ENCODE data around the gene AGO3. TPM values are rescaled to one million over a fixed set of nuclear protein-coding genes. Genes with fewer than 3 reads are reported as not detected.

Gene AGO3
- total and polyA plus RNA-seq, 2 of the 13 experiments (the other 11 are each of a cell fraction or from before 2014, with no cell fraction given): 21.2 to 27.1 TPM

DNA sequence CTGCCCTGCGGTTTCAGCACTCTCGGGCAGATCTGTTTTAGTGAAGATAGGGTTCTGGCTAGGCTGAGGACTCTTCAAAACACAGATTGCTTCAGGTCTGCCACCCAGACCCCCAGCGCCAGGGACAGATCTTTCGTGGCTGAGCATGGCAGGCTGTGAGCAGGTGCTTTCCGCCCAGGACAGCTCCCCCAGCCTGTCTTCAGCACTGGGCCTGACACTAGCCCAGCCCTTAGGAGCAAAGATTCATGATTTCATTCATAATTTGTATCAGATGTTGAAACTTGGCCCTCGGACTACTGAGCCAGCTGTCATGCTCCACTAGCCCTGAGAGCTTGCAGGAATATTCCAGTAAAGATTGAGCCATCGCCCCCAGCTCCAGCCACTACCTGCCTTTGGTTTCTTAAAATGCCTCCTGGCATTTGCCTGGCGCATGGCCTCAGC is 163.7 kb downstream of the AGO3 start (continued):
- TF ChIP-seq SRSF4 (IDR thresholded peaks at IDR 0.05; ENCODE audit: low read depth, low read length, poor library complexity, severe bottlenecking) (no peak), SOX5 (CRISPR knock-in tag; IDR thresholded peaks at IDR 0.05; ENCODE audit: borderline replicate concordance) (no peak)

- Histone ChIP-seq H3K36me3 (replicated peaks in 1 of 2; ENCODE audit: control insufficient read depth in 1 of 2, insufficient read depth in 2 of 2, low read length in 2 of 2) (peaks cover 35 to 50% of the 10 kb centered on the region in 2 experiments), H3K4me2 (ENCODE audit: low read depth, low read length) (no peak overlapping the region), H3K9me3 (ENCODE audit: low read length) (no peaks in the 10 kb centered on the region), H3K9ac (ENCODE audit: insufficient read depth, low read depth, low read length) (no peak overlapping the region), H2AFZ (ENCODE audit: low read length) (no peak overlapping the region), H4K20me1 (ENCODE audit: insufficient read depth, low read length) (0 out of 2 replicates have a peak, but pooled peaks cover 3% of the 10 kb centered on the region), H3K79me2 (ENCODE audit: insufficient read depth, low read length) (peaks cover 6% of the 10 kb centered on the region), H3K27ac (ENCODE audit: extremely low read length, insufficient read depth, low read length) (no peak overlapping the region), H3K27me3 (ENCODE audit: control insufficient read depth in 1 of 2, insufficient read depth in 2 of 2, low read length in 2 of 2) (no peaks in the 10 kb centered on the region), H3K4me3 (replicated peaks in 1 of 3; ENCODE audit: insufficient read depth in 1 of 3, low read depth in 2 of 3, low read length in 3 of 3) (no peak overlapping the region), H3K4me1 (ENCODE audit: insufficient read depth, low read length) (peaks cover 33% of the 10 kb centered on the region)
- CTCF ChIA-PET (ENCODE audit: low intra/inter-chr PET ratio, low total read pairs): interaction anchor here (5.0 kb wide), 1 partner anchor 38 kb away, joined by 104 read pairs; no protein-coding TSS in a partner anchor
- ATAC-seq: no peak
- 93% methylated on average over 10 of the region's 15 CpGs for WGBS (ENCODE audit: low lambda C conversion rate)
- intact Hi-C loops (cut with micrococcal nuclease; ENCODE audit: unreplicated experiment): loop anchor here (5.0 kb wide), 1 partner anchor 191 kb away; no protein-coding TSS in a partner anchor
- TF ChIP-seq HNF4A (CRISPR knock-in tag; IDR thresholded peaks at IDR 0.05) (no peak), RBFOX2 (IDR thresholded peaks at IDR 0.05; ENCODE audit: low read depth, low read length) (0 out of 2 replicates have a peak, but pooled peaks have one; percentile 32), SUZ12 (IDR thresholded peaks at IDR 0.05; ENCODE audit: low read depth, low read length) (no peak), MAZ (IDR thresholded peaks at IDR 0.05; ENCODE audit: borderline replicate concordance, low read depth, low read length) (no peak), MAZ (CRISPR knock-in tag; IDR thresholded peaks at IDR 0.05; ENCODE audit: low read depth) (no peak), TRIM24 (CRISPR knock-in tag; IDR thresholded peaks at IDR 0.05) (no peak), HNRNPK (IDR thresholded peaks at IDR 0.05; ENCODE audit: low read depth, low read length, poor library complexity, severe bottlenecking) (no peak), CENPX (CRISPR knock-in tag; IDR thresholded peaks at IDR 0.05) (no peak), ZFP82 (CRISPR knock-in tag; IDR thresholded peaks at IDR 0.05; ENCODE audit: borderline replicate concordance) (no peak), ZNF317 (CRISPR knock-in tag; IDR thresholded peaks at IDR 0.05) (no peak), AGO2 (optimal IDR thresholded peaks at IDR 0.05; ENCODE audit: low read depth, low read length) (peak; percentile 51), SATB2 (CRISPR knock-in tag; IDR thresholded peaks at IDR 0.05) (no peak), SALL1 (CRISPR knock-in tag; IDR thresholded peaks at IDR 0.05) (no peak), NFRKB (IDR thresholded peaks at IDR 0.05) (no peak), ELF4 (CRISPR knock-in tag; IDR thresholded peaks at IDR 0.05; ENCODE audit: borderline replicate concordance) (no peak)
- TF ChIP-seq, protein P1, sequence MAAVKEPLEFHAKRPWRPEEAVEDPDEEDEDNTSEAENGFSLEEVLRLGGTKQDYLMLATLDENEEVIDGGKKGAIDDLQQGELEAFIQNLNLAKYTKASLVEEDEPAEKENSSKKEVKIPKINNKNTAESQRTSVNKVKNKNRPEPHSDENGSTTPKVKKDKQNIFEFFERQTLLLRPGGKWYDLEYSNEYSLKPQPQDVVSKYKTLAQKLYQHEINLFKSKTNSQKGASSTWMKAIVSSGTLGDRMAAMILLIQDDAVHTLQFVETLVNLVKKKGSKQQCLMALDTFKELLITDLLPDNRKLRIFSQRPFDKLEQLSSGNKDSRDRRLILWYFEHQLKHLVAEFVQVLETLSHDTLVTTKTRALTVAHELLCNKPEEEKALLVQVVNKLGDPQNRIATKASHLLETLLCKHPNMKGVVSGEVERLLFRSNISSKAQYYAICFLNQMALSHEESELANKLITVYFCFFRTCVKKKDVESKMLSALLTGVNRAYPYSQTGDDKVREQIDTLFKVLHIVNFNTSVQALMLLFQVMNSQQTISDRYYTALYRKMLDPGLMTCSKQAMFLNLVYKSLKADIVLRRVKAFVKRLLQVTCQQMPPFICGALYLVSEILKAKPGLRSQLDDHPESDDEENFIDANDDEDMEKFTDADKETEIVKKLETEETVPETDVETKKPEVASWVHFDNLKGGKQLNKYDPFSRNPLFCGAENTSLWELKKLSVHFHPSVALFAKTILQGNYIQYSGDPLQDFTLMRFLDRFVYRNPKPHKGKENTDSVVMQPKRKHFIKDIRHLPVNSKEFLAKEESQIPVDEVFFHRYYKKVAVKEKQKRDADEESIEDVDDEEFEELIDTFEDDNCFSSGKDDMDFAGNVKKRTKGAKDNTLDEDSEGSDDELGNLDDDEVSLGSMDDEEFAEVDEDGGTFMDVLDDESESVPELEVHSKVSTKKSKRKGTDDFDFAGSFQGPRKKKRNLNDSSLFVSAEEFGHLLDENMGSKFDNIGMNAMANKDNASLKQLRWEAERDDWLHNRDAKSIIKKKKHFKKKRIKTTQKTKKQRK (IDR thresholded peaks at IDR 0.05; ENCODE audit: low read length): no peak
- BruUV-seq (replicated peaks): no TSS peak
- in situ Hi-C loops (cut with HindIII; ENCODE audit: extremely low pct_ligation_motif_present, low pct_unique_long_range_greater_than_20kb): loop anchor here (5.0 kb wide), 1 partner anchor 36 kb away; no protein-coding TSS in a partner anchor
- POLR2A ChIA-PET: interaction anchor here (2.6 kb wide), 1 partner anchor 54 kb away, joined by 7 read pairs; the partner anchor contains the start of gene TRAPPC3
- no peak for DNase-seq (ENCODE audit: low spot score)
- FAIRE-seq: no peak
These were observed 165.0 kb downstream of the AGO3 start for GRCh38 chr1:36095760-36096405.
